ENCODE data around the gene GTF2F2. TPM values are rescaled to one million over a fixed set of nuclear protein-coding genes. Genes with fewer than 3 reads are reported as not detected.

The GTF2F2 gene
- total and polyA plus RNA-seq, 9 of the 15 experiments (the other 6 are each of a cell fraction or from before 2014, with no cell fraction given), result 19.7 to 44.8 (median 32.4) TPM

DNA sequence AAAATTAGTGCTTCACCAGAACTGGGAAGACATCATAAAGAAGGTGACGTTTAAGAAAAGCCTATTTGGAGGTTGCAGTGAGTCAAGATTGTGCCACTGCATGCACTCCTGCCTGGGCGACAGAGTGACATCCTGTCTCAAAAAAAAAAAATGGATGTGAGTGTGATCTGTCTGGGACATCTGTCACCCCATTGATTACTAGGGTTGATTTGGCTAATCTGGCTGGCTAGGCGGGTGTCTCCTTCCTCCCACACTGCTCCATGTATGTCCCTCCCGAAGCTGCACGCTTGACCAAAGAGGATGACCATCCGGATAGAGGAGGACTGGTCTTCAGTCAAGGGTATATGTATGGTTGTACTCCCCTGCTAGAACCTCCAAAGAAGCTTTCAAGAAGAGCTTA lies 2.6 kb downstream of the GTF2F2 start (continued):
- TF ChIP-seq, protein P1, sequence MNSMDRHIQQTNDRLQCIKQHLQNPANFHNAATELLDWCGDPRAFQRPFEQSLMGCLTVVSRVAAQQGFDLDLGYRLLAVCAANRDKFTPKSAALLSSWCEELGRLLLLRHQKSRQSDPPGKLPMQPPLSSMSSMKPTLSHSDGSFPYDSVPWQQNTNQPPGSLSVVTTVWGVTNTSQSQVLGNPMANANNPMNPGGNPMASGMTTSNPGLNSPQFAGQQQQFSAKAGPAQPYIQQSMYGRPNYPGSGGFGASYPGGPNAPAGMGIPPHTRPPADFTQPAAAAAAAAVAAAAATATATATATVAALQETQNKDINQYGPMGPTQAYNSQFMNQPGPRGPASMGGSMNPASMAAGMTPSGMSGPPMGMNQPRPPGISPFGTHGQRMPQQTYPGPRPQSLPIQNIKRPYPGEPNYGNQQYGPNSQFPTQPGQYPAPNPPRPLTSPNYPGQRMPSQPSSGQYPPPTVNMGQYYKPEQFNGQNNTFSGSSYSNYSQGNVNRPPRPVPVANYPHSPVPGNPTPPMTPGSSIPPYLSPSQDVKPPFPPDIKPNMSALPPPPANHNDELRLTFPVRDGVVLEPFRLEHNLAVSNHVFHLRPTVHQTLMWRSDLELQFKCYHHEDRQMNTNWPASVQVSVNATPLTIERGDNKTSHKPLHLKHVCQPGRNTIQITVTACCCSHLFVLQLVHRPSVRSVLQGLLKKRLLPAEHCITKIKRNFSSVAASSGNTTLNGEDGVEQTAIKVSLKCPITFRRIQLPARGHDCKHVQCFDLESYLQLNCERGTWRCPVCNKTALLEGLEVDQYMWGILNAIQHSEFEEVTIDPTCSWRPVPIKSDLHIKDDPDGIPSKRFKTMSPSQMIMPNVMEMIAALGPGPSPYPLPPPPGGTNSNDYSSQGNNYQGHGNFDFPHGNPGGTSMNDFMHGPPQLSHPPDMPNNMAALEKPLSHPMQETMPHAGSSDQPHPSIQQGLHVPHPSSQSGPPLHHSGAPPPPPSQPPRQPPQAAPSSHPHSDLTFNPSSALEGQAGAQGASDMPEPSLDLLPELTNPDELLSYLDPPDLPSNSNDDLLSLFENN (IDR thresholded peaks at IDR 0.05; ENCODE audit: low read depth in 2 of 2, low read length in 2 of 2), result 0 out of 4 replicates have a peak, but pooled peaks of 1 of the 2 experiments have one; percentile 24
- TF ChIP-seq ZKSCAN8 (CRISPR knock-in tag; IDR thresholded peaks at IDR 0.05) (peak; percentile 63; the same call in 1 of the 2 replicates), SMARCA4 (IDR thresholded peaks at IDR 0.05) (peak; percentile 68), THAP12 (CRISPR knock-in tag; IDR thresholded peaks at IDR 0.05) (no peak), ZBTB2 (IDR thresholded peaks at IDR 0.05) (no peak), MEIS2 (IDR thresholded peaks at IDR 0.05; ENCODE audit: partially characterized antibody) (peak; percentile 68), ARID1B (IDR thresholded peaks at IDR 0.05) (peak; percentile 84), DPF2 (IDR thresholded peaks at IDR 0.05) (peak; percentile 79), ZNF263 (CRISPR knock-in tag; IDR thresholded peaks at IDR 0.05; ENCODE audit: borderline replicate concordance) (peak; percentile 97), TAL1 (IDR thresholded peaks at IDR 0.05) (peak; percentile 80), SOX6 (IDR thresholded peaks at IDR 0.05) (0 out of 2 replicates have a peak, but pooled peaks have one; percentile 31)
- TF ChIP-seq, protein P2, sequence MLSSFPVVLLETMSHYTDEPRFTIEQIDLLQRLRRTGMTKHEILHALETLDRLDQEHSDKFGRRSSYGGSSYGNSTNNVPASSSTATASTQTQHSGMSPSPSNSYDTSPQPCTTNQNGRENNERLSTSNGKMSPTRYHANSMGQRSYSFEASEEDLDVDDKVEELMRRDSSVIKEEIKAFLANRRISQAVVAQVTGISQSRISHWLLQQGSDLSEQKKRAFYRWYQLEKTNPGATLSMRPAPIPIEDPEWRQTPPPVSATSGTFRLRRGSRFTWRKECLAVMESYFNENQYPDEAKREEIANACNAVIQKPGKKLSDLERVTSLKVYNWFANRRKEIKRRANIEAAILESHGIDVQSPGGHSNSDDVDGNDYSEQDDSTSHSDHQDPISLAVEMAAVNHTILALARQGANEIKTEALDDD (IDR thresholded peaks at IDR 0.05), result peak; percentile 34; the same call in 1 of the 2 replicates
